DMS153 treated with DMSO at 0.1 percent for 48 hours (cell line): ENCODE results near the gene MOV10.

Experiments
- DNase-seq: peaks from one replicate; lab custom pipeline; 2025; ENCODE audit not compliant: unreplicated experiment; lab: John Stamatoyannopoulos, UW

The MOV10 gene

GRCh38 chr1:112698366-112699310, 24.2 kb downstream of the MOV10 start:
- DNase-seq, result peak; percentile 77

GRCh38 chr1:112699425-112700144, 25.1 kb downstream of the MOV10 start:
- no peak for DNase-seq

GRCh38 chr1:112700290-112701226, 26.1 kb downstream of the MOV10 start:
- DNase-seq, result peak; percentile 27

GRCh38 chr1:112701227-112702066, 27.0 kb downstream of the MOV10 start:
- DNase-seq, result no peak

GRCh38 chr1:112702067-112702395, 27.6 kb downstream of the MOV10 start:
- DNase-seq, result no peak

GRCh38 chr1:112702420-112703261, 28.2 kb downstream of the MOV10 start:
- DNase-seq, result no peak

GRCh38 chr1:112703706-112704105, 29.2 kb downstream of the MOV10 start:
- no peak for DNase-seq

GRCh38 chr1:112704391-112704933, 30.0 kb downstream of the MOV10 start:
- no peak for DNase-seq

GRCh38 chr1:112704934-112705627, 30.6 kb downstream of the MOV10 start:
- DNase-seq, result peak; percentile 90

- DNase-seq, result no peak
These were observed 32.2 kb downstream of the MOV10 start, which contains the start of gene RHOC for GRCh38 chr1:112706505-112707220. TSS of gene RHOC (minus strand) at chr1:112707127. CDS start at chr1:112703799, 3,328 bp downstream.

GRCh38 chr1:112707221-112708001, 33.0 kb downstream of the MOV10 start:
- DNase-seq, result peak; percentile 73

- DNase-seq, result no peak
These were observed 33.6 kb downstream of the MOV10 start for GRCh38 chr1:112708002-112708448.

GRCh38 chr1:112708489-112708888, 34.0 kb downstream of the MOV10 start:
- no peak for DNase-seq

GRCh38 chr1:112710159-112710558, 35.7 kb downstream of the MOV10 start:
- DNase-seq, result no peak

GRCh38 chr1:112710586-112710985, 36.1 kb downstream of the MOV10 start:
- no peak for DNase-seq

- DNase-seq, result no peak
These were observed 36.6 kb downstream of the MOV10 start for GRCh38 chr1:112711041-112711440.

- DNase-seq, result no peak
These were observed 37.2 kb downstream of the MOV10 start for GRCh38 chr1:112711670-112712069.
